HL-60 (cell line): ENCODE data around the gene PASK.

ENCODE experiments used
- DNase-seq, 2 experiments: peaks; one replicate each; pipeline ENCODE4 v3.0.0-alpha.2; 2010 to 2020; ENCODE audit warnings: low read depth in 1 of 2, low spot score in 1 of 2
- H3K27ac ChIP-seq: fragments of 250-450 bp; sonication (Bioruptor Pico); replicated peaks from 2 replicates; pipeline ENCODE4 v1.5.1; 2020; ENCODE audit warnings: mild to moderate bottlenecking, moderate library complexity
- H3K27me3 ChIP-seq: fragments of 250-450 bp; sonication (Bioruptor Pico); 2 replicates; pipeline ENCODE4 v1.5.1; 2021; ENCODE audit warnings: mild to moderate bottlenecking, moderate library complexity; ENCODE audit not compliant: insufficient read depth, poor library complexity, severe bottlenecking
- H3K4me3 ChIP-seq: replicated peaks from 2 replicates; pipeline ENCODE4 v1.5.1; 2011; ENCODE audit warnings: mild to moderate bottlenecking, control low read depth, low read length; ENCODE audit not compliant: insufficient read depth
- CTCF ChIP-seq: IDR thresholded peaks from one replicate; pipeline ENCODE4 v1.5.1; 2011; ENCODE audit warnings: low read length, control low read depth, inconsistent platforms; ENCODE audit not compliant: insufficient read depth
- GABPA ChIP-seq: IDR thresholded peaks from 2 replicates; pipeline ENCODE4 v1.6.1; 2012; ENCODE audit warnings: low read depth
- POLR2AphosphoS5 ChIP-seq: IDR thresholded peaks from 2 replicates; pipeline ENCODE4 v1.6.1; 2012; ENCODE audit warnings: low read depth
- SPI1 ChIP-seq: IDR thresholded peaks from 2 replicates; pipeline ENCODE4 v1.6.1; 2012; ENCODE audit warnings: low read depth, mild to moderate bottlenecking, borderline replicate concordance
- TF ChIP-seq, protein P1 (sequence below): IDR thresholded peaks from 2 replicates; pipeline ENCODE4 v1.6.1; 2012; ENCODE audit warnings: low read depth; ENCODE audit not compliant: insufficient replicate concordance

The PASK gene

DNA sequence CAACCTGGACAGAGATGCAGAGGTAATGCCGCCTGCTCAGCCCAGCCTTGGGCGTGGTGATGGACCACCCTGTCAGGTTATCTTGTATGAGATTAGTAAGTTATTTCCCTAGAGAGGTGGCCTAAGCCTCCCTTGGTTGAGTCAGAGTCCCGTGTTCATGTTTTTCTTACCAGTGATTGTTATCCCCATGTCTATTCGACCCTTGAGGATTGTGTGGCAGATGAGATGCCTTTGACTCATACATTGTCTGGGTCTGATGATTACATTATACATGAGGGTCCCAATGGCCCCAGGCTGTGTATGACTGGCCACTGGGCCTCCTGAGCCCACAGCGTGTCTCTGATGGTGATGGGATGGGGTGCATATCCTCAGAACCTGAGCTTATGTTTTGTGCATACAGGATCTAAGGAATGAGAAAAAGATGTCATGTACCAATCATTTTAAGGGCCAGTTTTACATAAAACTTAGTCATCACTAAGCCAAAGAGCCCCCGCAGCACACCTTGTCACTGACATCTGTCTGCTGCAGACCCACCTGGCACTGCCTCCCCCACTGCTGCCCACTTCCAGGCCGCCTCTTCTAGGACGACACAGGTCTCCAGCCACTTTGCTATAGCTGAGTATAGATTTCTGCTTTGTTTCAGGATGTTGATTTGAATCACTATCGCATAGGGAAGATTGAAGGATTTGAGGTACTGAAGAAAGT lies 8.7 kb upstream of the PASK start:
- Histone ChIP-seq H3K4me3 (no peak overlapping the region), H3K27ac (no peak overlapping the region), H3K27me3 (no peaks in the 10 kb centered on the region)
- TF ChIP-seq SPI1 (no peak), CTCF (no peak), POLR2AphosphoS5 (no peak), GABPA (no peak)
- TF ChIP-seq, protein P1, sequence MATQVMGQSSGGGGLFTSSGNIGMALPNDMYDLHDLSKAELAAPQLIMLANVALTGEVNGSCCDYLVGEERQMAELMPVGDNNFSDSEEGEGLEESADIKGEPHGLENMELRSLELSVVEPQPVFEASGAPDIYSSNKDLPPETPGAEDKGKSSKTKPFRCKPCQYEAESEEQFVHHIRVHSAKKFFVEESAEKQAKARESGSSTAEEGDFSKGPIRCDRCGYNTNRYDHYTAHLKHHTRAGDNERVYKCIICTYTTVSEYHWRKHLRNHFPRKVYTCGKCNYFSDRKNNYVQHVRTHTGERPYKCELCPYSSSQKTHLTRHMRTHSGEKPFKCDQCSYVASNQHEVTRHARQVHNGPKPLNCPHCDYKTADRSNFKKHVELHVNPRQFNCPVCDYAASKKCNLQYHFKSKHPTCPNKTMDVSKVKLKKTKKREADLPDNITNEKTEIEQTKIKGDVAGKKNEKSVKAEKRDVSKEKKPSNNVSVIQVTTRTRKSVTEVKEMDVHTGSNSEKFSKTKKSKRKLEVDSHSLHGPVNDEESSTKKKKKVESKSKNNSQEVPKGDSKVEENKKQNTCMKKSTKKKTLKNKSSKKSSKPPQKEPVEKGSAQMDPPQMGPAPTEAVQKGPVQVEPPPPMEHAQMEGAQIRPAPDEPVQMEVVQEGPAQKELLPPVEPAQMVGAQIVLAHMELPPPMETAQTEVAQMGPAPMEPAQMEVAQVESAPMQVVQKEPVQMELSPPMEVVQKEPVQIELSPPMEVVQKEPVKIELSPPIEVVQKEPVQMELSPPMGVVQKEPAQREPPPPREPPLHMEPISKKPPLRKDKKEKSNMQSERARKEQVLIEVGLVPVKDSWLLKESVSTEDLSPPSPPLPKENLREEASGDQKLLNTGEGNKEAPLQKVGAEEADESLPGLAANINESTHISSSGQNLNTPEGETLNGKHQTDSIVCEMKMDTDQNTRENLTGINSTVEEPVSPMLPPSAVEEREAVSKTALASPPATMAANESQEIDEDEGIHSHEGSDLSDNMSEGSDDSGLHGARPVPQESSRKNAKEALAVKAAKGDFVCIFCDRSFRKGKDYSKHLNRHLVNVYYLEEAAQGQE = no peak
- no peak for DNase-seq

DNA sequence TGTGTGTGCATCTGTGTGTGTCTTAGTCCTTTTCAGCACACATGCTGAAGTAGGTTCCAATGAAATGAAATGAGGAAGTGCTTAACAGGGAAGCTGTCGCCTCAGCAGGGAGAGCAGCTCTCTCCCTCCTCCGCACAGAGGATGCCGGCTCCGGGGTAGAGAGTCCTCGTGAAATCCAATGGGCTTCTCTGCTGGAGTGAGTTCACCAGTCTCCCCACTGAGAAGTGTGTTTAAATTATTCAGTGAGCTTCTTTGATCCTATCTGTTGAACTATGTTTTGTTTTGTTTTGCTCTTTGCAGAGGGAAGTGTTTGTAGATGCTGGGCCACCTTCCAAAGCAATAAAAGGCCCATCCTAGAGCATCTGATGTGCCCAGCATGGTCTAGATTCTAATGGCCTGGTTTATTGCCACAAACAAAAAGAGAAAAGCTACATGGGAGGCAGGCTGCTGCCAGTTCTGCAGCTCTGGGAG lies 7.7 kb upstream of the PASK start:
- DNase-seq = peak; percentile 28 to 68
- no peak overlapping the region for H3K4me3 ChIP-seq
- TF ChIP-seq, protein P1 = no peak
- TF ChIP-seq SPI1 = peak; percentile 100
- no peak overlapping the region for H3K27ac ChIP-seq
- no peaks in the 10 kb centered on the region for H3K27me3 ChIP-seq

- no peak for DNase-seq
- no peak overlapping the region for H3K4me3 ChIP-seq
- no peaks in the 10 kb centered on the region for H3K27me3 ChIP-seq
- no peak overlapping the region for H3K27ac ChIP-seq
- TF ChIP-seq POLR2AphosphoS5 (no peak), GABPA (no peak), CTCF (no peak), SPI1 (no peak)
- TF ChIP-seq, protein P1 = no peak
These were observed 6.7 kb upstream of the PASK start for GRCh38 chr2:241155936-241156335.
